ENCODE data around the gene UQCR11. TPM values are rescaled to one million over a fixed set of nuclear protein-coding genes. Genes with fewer than 3 reads are reported as not detected.

Gene UQCR11
- total RNA-seq, 2 experiments from 2014 or later = 86.2 to 187 TPM

DNA sequence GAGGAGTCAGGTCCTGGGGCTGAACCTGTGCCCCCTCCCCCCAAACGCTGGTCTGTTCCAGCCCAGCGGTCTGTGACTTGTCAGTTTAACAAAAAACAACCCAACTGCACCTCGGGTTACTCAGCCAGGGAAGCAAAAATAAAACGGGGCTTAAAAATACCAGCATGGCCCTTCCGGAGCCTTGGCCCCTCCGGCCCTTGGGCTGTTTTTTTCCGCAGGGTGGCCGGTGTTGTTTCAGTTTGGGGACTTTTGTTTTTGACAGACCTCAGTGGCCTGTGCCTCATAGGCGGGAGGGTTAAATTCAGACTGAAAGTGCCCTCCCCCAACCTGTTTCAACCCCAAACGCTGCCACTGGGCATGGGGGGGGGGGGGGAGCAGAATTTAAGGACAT, 43.2 kb upstream of the UQCR11 start:
- peak; percentile 97 for DNase-seq (ENCODE audit: low spot score)
- H3K27ac ChIP-seq (ENCODE audit: low read depth, low read length, poor library complexity, severe bottlenecking) = peak overlapping the region; percentile 98
- H3K9me2 ChIP-seq (ENCODE audit: insufficient read depth, low read length) = no peaks in the 10 kb centered on the region
- H3K9me3 ChIP-seq (ENCODE audit: low read length) = no peaks in the 10 kb centered on the region
- H3K36me3 ChIP-seq (ENCODE audit: insufficient read depth, low read length) = peaks cover 82% of the 10 kb centered on the region
- CTCF ChIA-PET (ENCODE audit: unreplicated experiment) = interaction anchor here (0.5 kb wide), 1 partner anchor 216 kb away, joined by 7 read pairs; no protein-coding TSS in a partner anchor
- H3K79me2 ChIP-seq (ENCODE audit: insufficient read depth, low read depth, low read length) = peaks cover 76% of the 10 kb centered on the region
- BruUV-seq (replicated peaks) = no TSS peak
- H2AFZ ChIP-seq (ENCODE audit: low read length) = no peak overlapping the region
- TF ChIP-seq, protein P1, sequence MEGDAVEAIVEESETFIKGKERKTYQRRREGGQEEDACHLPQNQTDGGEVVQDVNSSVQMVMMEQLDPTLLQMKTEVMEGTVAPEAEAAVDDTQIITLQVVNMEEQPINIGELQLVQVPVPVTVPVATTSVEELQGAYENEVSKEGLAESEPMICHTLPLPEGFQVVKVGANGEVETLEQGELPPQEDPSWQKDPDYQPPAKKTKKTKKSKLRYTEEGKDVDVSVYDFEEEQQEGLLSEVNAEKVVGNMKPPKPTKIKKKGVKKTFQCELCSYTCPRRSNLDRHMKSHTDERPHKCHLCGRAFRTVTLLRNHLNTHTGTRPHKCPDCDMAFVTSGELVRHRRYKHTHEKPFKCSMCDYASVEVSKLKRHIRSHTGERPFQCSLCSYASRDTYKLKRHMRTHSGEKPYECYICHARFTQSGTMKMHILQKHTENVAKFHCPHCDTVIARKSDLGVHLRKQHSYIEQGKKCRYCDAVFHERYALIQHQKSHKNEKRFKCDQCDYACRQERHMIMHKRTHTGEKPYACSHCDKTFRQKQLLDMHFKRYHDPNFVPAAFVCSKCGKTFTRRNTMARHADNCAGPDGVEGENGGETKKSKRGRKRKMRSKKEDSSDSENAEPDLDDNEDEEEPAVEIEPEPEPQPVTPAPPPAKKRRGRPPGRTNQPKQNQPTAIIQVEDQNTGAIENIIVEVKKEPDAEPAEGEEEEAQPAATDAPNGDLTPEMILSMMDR (conservative IDR thresholded peaks at IDR 0.05; ENCODE audit: low read length) = no peak
- TF ChIP-seq EZH2phosphoT487 (IDR thresholded peaks at IDR 0.05; ENCODE audit: borderline replicate concordance, low read depth, low read length) = no peak
- H4K20me1 ChIP-seq (ENCODE audit: insufficient read depth, low read length) = no peaks in the 10 kb centered on the region; the same call in 1 of the 2 replicates
- H3K4me2 ChIP-seq (ENCODE audit: low read length) = peak overlapping the region; percentile 93
- POLR2A ChIA-PET = interaction anchor here (0.7 to 1.8 kb wide), 3 partner anchors 17 to 42 kb away, joined by 3 to 6 read pairs (median 4); no protein-coding TSS in a partner anchor
- H3K4me3 ChIP-seq (ENCODE audit: low read depth, low read length, poor library complexity, severe bottlenecking) = peak overlapping the region; percentile 94
- H3K4me1 ChIP-seq (ENCODE audit: insufficient read depth, low read length, poor library complexity, severe bottlenecking) = peaks cover 56% of the 10 kb centered on the region
- intact Hi-C loops (cut with micrococcal nuclease; ENCODE audit: unreplicated experiment) = loop anchor here (1.0 to 5.0 kb wide), 3 partner anchors 19 to 381 kb away; partner anchors contain the start of gene CIRBP

DNA sequence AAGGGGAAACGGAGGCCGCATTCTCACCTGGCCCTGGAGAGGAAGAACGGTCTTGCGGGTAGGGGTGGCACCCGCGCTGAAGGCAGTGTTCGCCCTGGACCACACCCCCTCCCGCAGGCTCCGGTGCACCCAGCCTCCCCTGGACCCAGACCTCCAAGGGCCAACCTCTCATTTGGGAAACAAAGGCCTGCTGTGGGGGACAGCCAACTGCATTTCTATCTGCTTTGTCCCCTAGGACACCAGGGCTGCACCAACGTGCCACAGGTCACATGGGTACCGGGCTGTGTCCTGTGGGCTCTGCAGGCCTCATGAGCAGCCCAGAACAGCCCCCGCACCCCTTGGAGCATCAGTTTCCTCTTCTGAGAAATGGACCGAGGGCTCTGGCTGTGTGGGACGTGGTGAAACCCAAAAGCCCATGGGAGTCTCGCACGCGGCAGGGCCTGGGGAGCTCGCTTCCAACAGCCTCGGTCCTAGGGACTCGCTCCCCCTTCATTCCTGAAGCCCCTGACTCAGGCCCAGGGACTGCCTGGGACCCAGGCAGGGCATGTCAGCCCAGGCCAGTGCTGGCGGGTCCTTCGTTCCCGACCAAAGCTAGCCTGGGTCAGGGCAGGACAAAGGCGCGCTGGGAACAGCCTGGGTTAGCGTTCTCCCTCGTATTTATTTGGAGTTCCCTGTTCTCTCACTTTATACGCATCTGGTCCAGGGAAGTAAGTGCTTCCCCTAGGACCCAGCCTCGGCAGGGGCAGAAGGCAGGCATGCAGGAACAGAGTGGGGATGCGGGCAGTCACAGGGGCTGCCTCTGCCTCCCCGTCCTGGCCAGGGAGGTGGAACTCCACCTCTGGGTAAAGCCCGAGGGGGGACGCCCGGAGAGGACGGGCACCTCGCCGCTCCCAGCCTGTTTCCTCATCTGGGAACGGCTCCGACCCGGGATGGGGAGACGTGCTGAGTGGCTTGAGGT, 42.5 kb upstream of the UQCR11 start:
- Histone ChIP-seq H3K4me3 (ENCODE audit: low read depth, low read length, poor library complexity, severe bottlenecking) (peak overlapping the region; percentile 94), H4K20me1 (ENCODE audit: insufficient read depth, low read length) (no peaks in the 10 kb centered on the region; the same call in 1 of the 2 replicates), H3K4me2 (ENCODE audit: low read length) (peak overlapping the region; percentile 93), H3K79me2 (ENCODE audit: insufficient read depth, low read depth, low read length) (peaks cover 83% of the 10 kb centered on the region), H3K4me1 (ENCODE audit: insufficient read depth, low read length, poor library complexity, severe bottlenecking) (peaks cover 55% of the 10 kb centered on the region), H3K36me3 (ENCODE audit: insufficient read depth, low read length) (peaks cover 88% of the 10 kb centered on the region), H2AFZ (ENCODE audit: low read length) (no peak overlapping the region), H3K9me2 (ENCODE audit: insufficient read depth, low read length) (no peaks in the 10 kb centered on the region), H3K27ac (ENCODE audit: low read depth, low read length, poor library complexity, severe bottlenecking) (peak overlapping the region; percentile 98), H3K9me3 (ENCODE audit: low read length) (no peaks in the 10 kb centered on the region)
- POLR2A ChIA-PET = interaction anchor here (0.5 to 0.7 kb wide), 2 partner anchors 19 to 42 kb away, joined by 3 read pairs; no protein-coding TSS in a partner anchor
- BruUV-seq (replicated peaks) = no TSS peak
- peak; percentile 46 for DNase-seq (ENCODE audit: low spot score)
- CTCF ChIA-PET (ENCODE audit: unreplicated experiment) = interaction anchor here (0.5 kb wide), 1 partner anchor 216 kb away, joined by 7 read pairs; no protein-coding TSS in a partner anchor
- intact Hi-C loops (cut with micrococcal nuclease; ENCODE audit: unreplicated experiment) = loop anchor here (1.0 to 5.0 kb wide), 3 partner anchors 20 to 380 kb away; partner anchors contain the start of gene CIRBP
- TF ChIP-seq, protein P1 (conservative IDR thresholded peaks at IDR 0.05; ENCODE audit: low read length) = no peak
- TF ChIP-seq EZH2phosphoT487 (IDR thresholded peaks at IDR 0.05; ENCODE audit: borderline replicate concordance, low read depth, low read length) = no peak
